GM23338 (cell line): ENCODE results near the gene TRAK1. TPM values are rescaled to one million over a fixed set of nuclear protein-coding genes. Genes with fewer than 3 reads are reported as not detected.

Source experiments
- ATAC-seq: fragments of 200-7000 bp; cut with Tn5 transposase; 3 replicates; pipeline ENCODE4 v1.9.1; 2020
- DNase-seq: peaks from one replicate; pipeline ENCODE4 v3.0.0-alpha.2; 2015; ENCODE audit warnings: low spot score
- H2AFZ ChIP-seq: fragments of 200-600 bp; sonication (generic); 2 replicates; pipeline ENCODE4 v1.8.0; 2016; ENCODE audit warnings: antibody characterized with exemption, mild to moderate bottlenecking, moderate library complexity
- H3F3A ChIP-seq: fragments of 200-600 bp; sonication (generic); replicated peaks from 2 replicates; pipeline ENCODE4 v1.8.0; 2017; ENCODE audit warnings: antibody characterized with exemption, mixed run types, low read depth
- H3K27ac ChIP-seq: fragments of 200-600 bp; sonication (generic); 2 replicates; pipeline ENCODE4 v1.6.1; 2016; ENCODE audit warnings: low read depth
- H3K27me3 ChIP-seq: fragments of 200-600 bp; sonication (generic); 2 replicates; pipeline ENCODE4 v1.8.0; 2016; ENCODE audit warnings: mild to moderate bottlenecking, mixed run types, moderate library complexity; ENCODE audit not compliant: insufficient read depth
- H3K36me3 ChIP-seq: fragments of 200-600 bp; sonication (generic); 2 replicates; pipeline ENCODE4 v1.8.0; 2016; ENCODE audit warnings: mild to moderate bottlenecking; ENCODE audit not compliant: insufficient read depth
- H3K4me1 ChIP-seq: fragments of 200-600 bp; sonication (generic); 2 replicates; pipeline ENCODE4 v1.8.0; 2016; ENCODE audit warnings: mild to moderate bottlenecking, moderate library complexity; ENCODE audit not compliant: insufficient read depth
- H3K4me2 ChIP-seq: fragments of 200-600 bp; sonication (generic); 2 replicates; pipeline ENCODE4 v1.7.1; 2017; ENCODE audit warnings: mixed run types
- H3K4me3 ChIP-seq: fragments of 200-600 bp; sonication (generic); 2 replicates; pipeline ENCODE4 v1.6.1; 2016; ENCODE audit warnings: mixed run types
- H3K79me2 ChIP-seq: fragments of 200-600 bp; sonication (generic); replicated peaks from 2 replicates; pipeline ENCODE4 v1.8.0; 2017; ENCODE audit warnings: mild to moderate bottlenecking; ENCODE audit not compliant: insufficient read depth
- H3K9me2 ChIP-seq: fragments of 200-600 bp; sonication (generic); 2 replicates; pipeline ENCODE4 v1.8.0; 2017; ENCODE audit not compliant: insufficient read depth
- H4K20me1 ChIP-seq: fragments of 200-600 bp; sonication (generic); replicated peaks from 2 replicates; pipeline ENCODE4 v1.8.0; 2017; ENCODE audit warnings: mild to moderate bottlenecking; ENCODE audit not compliant: insufficient read depth
- H3K27ac Mint-ChIP-seq: 2 replicates; pipeline ENCODE4 v1.8.0; 2020; ENCODE audit warnings: inconsistent platforms, mild to moderate bottlenecking, moderate library complexity, mixed read lengths
- H3K27me3 Mint-ChIP-seq: 3 replicates; pipeline ENCODE4 v1.8.0; 2022; ENCODE audit warnings: low read depth, mild to moderate bottlenecking, moderate library complexity, mixed read lengths, inconsistent platforms; ENCODE audit not compliant: insufficient read depth, poor library complexity
- H3K36me3 Mint-ChIP-seq: 3 replicates; pipeline ENCODE4 v1.8.0; 2021; ENCODE audit warnings: low read depth, mild to moderate bottlenecking, inconsistent platforms, moderate library complexity, mixed read lengths
- H3K4me1 Mint-ChIP-seq: 3 replicates; pipeline ENCODE4 v1.8.0; 2020; ENCODE audit warnings: mild to moderate bottlenecking, inconsistent platforms, mixed read lengths
- H3K4me3 Mint-ChIP-seq: 3 replicates; pipeline ENCODE4 v1.8.0; 2021; ENCODE audit warnings: moderate library complexity, mild to moderate bottlenecking, inconsistent platforms, mixed read lengths
- H3K9me3 Mint-ChIP-seq: 3 replicates; pipeline ENCODE4 v1.8.0; 2020; ENCODE audit warnings: moderate library complexity, mild to moderate bottlenecking, inconsistent platforms, mixed read lengths
- EZH2 ChIP-seq: fragments of 200-600 bp; sonication (generic); IDR thresholded peaks from one replicate; pipeline ENCODE4 v1.8.0; 2017; ENCODE audit warnings: antibody characterized with exemption, mild to moderate bottlenecking, low read depth; ENCODE audit not compliant: unreplicated experiment
- EZH2phosphoT487 ChIP-seq: fragments of 200-600 bp; sonication (generic); IDR thresholded peaks from one replicate; pipeline ENCODE4 v1.8.1; 2018; ENCODE audit warnings: antibody characterized with exemption; ENCODE audit not compliant: unreplicated experiment
- JUNB ChIP-seq: IDR thresholded peaks from one replicate; pipeline ENCODE4 v1.6.1; 2016; ENCODE audit warnings: antibody characterized with exemption; ENCODE audit not compliant: unreplicated experiment
- POLR2AphosphoS5 ChIP-seq: IDR thresholded peaks from 2 replicates; pipeline ENCODE4 v1.6.1; 2016; ENCODE audit warnings: antibody characterized with exemption, low read depth
- ZNF114 ChIP-seq: fragments of 250-450 bp; sonication (Bioruptor Pico); IDR thresholded peaks from 2 replicates; pipeline ENCODE4 v1.5.0; 2020; ENCODE audit warnings: mild to moderate bottlenecking, moderate library complexity
- polyA plus RNA-seq: library from polyadenylated mRNA; unstranded; fragments of >200 nt; fragmentation: Nextera tagmentation; extraction: Ambion mirVana; gene quantifications from 2 replicates; pipeline ENCODE4 v1.2.1, GENCODE V29; 2016
- total RNA-seq: library from RNA; depleted of rRNA; stranded (reverse); fragments of >200 nt; shearing (Covaris generic); gene quantifications from 2 replicates; pipeline ENCODE4 v1.2.3, GENCODE V29; 2014
- TF ChIP-seq, protein P1 (sequence below): fragments of 250-450 bp; sonication (Bioruptor Pico); IDR thresholded peaks from 2 replicates; pipeline ENCODE4 v1.5.0; 2020; ENCODE audit warnings: mild to moderate bottlenecking, moderate library complexity
- TF ChIP-seq, protein P2 (sequence below): IDR thresholded peaks from 2 replicates; pipeline ENCODE4 v1.6.1; 2016; ENCODE audit warnings: antibody characterized with exemption

Gene TRAK1
- total and polyA plus RNA-seq, 2 experiments from 2014 or later = 13.4 to 47.4 TPM

DNA sequence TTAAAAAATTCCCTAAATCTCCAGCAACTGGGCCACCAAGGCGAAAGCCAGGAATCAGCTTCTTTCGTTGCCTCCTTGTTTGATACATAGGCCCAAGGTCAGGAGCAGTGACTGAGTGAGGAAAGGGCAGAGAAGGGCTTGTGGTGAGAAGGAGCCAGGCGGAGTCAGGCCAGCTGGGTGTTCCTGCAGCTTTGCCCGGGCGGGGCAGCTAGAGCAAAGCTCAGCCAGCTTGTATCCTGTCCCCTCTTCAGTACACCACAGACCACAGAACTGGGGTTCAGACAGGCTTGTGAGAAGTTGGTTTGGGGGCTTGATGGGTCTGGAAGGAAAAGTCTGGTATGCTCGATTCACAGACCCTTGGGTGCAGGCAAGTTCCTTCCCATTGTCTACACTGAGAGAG is 122.3 kb downstream of the TRAK1 start (continued):
- TF ChIP-seq, protein P1, sequence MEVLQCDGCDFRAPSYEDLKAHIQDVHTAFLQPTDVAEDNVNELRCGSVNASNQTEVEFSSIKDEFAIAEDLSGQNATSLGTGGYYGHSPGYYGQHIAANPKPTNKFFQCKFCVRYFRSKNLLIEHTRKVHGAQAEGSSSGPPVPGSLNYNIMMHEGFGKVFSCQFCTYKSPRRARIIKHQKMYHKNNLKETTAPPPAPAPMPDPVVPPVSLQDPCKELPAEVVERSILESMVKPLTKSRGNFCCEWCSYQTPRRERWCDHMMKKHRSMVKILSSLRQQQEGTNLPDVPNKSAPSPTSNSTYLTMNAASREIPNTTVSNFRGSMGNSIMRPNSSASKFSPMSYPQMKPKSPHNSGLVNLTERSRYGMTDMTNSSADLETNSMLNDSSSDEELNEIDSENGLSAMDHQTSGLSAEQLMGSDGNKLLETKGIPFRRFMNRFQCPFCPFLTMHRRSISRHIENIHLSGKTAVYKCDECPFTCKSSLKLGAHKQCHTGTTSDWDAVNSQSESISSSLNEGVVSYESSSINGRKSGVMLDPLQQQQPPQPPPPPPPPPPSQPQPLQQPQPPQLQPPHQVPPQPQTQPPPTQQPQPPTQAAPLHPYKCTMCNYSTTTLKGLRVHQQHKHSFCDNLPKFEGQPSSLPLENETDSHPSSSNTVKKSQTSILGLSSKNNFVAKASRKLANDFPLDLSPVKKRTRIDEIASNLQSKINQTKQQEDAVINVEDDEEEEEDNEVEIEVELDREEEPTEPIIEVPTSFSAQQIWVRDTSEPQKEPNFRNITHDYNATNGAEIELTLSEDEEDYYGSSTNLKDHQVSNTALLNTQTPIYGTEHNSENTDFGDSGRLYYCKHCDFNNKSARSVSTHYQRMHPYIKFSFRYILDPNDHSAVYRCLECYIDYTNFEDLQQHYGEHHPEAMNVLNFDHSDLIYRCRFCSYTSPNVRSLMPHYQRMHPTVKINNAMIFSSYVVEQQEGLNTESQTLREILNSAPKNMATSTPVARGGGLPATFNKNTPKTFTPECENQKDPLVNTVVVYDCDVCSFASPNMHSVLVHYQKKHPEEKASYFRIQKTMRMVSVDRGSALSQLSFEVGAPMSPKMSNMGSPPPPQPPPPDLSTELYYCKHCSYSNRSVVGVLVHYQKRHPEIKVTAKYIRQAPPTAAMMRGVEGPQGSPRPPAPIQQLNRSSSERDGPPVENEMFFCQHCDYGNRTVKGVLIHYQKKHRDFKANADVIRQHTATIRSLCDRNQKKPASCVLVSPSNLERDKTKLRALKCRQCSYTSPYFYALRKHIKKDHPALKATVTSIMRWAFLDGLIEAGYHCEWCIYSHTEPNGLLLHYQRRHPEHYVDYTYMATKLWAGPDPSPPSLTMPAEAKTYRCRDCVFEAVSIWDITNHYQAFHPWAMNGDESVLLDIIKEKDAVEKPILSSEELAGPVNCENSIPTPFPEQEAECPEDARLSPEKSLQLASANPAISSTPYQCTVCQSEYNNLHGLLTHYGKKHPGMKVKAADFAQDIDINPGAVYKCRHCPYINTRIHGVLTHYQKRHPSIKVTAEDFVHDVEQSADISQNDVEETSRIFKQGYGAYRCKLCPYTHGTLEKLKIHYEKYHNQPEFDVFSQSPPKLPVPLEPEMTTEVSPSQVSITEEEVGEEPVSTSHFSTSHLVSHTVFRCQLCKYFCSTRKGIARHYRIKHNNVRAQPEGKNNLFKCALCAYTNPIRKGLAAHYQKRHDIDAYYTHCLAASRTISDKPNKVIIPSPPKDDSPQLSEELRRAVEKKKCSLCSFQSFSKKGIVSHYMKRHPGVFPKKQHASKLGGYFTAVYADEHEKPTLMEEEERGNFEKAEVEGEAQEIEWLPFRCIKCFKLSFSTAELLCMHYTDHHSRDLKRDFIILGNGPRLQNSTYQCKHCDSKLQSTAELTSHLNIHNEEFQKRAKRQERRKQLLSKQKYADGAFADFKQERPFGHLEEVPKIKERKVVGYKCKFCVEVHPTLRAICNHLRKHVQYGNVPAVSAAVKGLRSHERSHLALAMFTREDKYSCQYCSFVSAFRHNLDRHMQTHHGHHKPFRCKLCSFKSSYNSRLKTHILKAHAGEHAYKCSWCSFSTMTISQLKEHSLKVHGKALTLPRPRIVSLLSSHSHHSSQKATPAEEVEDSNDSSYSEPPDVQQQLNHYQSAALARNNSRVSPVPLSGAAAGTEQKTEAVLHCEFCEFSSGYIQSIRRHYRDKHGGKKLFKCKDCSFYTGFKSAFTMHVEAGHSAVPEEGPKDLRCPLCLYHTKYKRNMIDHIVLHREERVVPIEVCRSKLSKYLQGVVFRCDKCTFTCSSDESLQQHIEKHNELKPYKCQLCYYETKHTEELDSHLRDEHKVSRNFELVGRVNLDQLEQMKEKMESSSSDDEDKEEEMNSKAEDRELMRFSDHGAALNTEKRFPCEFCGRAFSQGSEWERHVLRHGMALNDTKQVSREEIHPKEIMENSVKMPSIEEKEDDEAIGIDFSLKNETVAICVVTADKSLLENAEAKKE = no peak

DNA sequence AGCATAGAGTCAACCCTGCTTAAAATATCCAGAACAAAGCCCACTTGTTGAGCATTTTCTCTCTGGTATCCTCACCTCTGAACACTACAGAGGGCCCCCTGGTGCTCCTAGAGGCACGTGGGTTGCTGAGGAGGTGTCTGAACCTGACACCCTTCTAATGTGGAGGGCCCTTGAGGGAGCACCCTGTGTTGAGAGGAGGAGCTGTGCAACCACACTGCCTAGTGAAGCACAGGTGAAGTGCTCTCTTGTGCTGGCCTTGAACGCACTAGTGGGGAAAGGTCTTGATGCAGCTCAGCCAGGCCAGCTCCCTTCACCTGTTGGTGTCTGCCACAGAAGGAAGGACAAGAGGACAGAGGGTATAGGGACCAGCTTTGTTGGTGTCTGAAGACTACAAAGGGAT is 122.9 kb downstream of the TRAK1 start:
- H3K4me3 Mint-ChIP-seq = no peak overlapping the region
- no peak overlapping the region; the same call in 1 of the 2 replicates for H3K27ac Mint-ChIP-seq
- TF ChIP-seq JUNB = no peak
- no peak for TF ChIP-seq EZH2
- TF ChIP-seq, protein P2, sequence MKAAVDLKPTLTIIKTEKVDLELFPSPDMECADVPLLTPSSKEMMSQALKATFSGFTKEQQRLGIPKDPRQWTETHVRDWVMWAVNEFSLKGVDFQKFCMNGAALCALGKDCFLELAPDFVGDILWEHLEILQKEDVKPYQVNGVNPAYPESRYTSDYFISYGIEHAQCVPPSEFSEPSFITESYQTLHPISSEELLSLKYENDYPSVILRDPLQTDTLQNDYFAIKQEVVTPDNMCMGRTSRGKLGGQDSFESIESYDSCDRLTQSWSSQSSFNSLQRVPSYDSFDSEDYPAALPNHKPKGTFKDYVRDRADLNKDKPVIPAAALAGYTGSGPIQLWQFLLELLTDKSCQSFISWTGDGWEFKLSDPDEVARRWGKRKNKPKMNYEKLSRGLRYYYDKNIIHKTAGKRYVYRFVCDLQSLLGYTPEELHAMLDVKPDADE = no peak
- TF ChIP-seq POLR2AphosphoS5 = no peak
- no peak for TF ChIP-seq EZH2phosphoT487
- TF ChIP-seq ZNF114 (CRISPR knock-in tag) = no peak
- H3F3A ChIP-seq = no peaks in the 10 kb centered on the region
- H3K27me3 ChIP-seq = no peaks in the 10 kb centered on the region
- H3K9me2 ChIP-seq = peaks cover 1% of the 10 kb centered on the region; the same call in 1 of the 2 replicates
- H2AFZ ChIP-seq = no peak overlapping the region
- ATAC-seq = peak; percentile 80
- no peak overlapping the region for H3K4me2 ChIP-seq
- H3K27me3 Mint-ChIP-seq = peaks cover 8% of the 10 kb centered on the region
- H3K4me1 ChIP-seq = no peaks in the 10 kb centered on the region
- no peaks in the 10 kb centered on the region for H3K9me3 Mint-ChIP-seq
- H3K4me3 ChIP-seq = no peak overlapping the region
- peaks cover 17% of the 10 kb centered on the region for H3K36me3 Mint-ChIP-seq
- DNase-seq = no peak
- H3K36me3 ChIP-seq = no peaks in the 10 kb centered on the region
- H3K4me1 Mint-ChIP-seq = peaks cover 19% of the 10 kb centered on the region
- H4K20me1 ChIP-seq = 0 out of 2 replicates have a peak, but pooled peaks cover 2% of the 10 kb centered on the region
- H3K79me2 ChIP-seq = no peaks in the 10 kb centered on the region
- no peak overlapping the region for H3K27ac ChIP-seq
